H1 (cell line): Measurements from ENCODE around the gene FBXW8. TPM values are rescaled to one million over a fixed set of nuclear protein-coding genes. Genes with fewer than 3 reads are reported as not detected.

ENCODE experiments used
- CTCF ChIA-PET: fragments of 300-600 bp; sonication (Branson Sonifier 250); formaldehyde crosslinking; loops from one replicate; lab custom pipeline; 2021; ENCODE audit not compliant: partially characterized antibody; lab: Charles Lee
- POLR2A ChIA-PET: fragments of 300-600 bp; sonication (Branson Sonifier 250); formaldehyde crosslinking; loops from one replicate; lab custom pipeline; 2021; ENCODE audit warnings: inconsistent platforms; ENCODE audit not compliant: partially characterized antibody; lab: Charles Lee
- DNase-seq, 2 experiments: peaks; one replicate each; pipeline versions ENCODE4 v3.0.0 to v3.0.0-alpha.2; 2010 to 2022; ENCODE audit warnings: low spot score in 2 of 2, low read depth in 1 of 2, mixed read lengths in 1 of 2
- FAIRE-seq: peaks from 2 replicates; lab custom pipeline; 2011; peaks lifted over from hg19 to GRCh38; lab: Jason Lieb, UNC
- H2AFZ ChIP-seq: 2 replicates; pipeline ENCODE4 v1.8.1; 2012; ENCODE audit warnings: low read length, inconsistent platforms
- H2AK5ac ChIP-seq: 2 replicates; pipeline ENCODE4 v1.6.1; 2013; ENCODE audit warnings: low read depth, low read length
- H2BK120ac ChIP-seq: replicated peaks from 2 replicates; pipeline ENCODE3; 2013; ENCODE audit warnings: low read depth, low read length, inconsistent platforms
- H2BK12ac ChIP-seq: 2 replicates; pipeline ENCODE4 v1.6.1; 2013; ENCODE audit warnings: low read depth, low read length
- H2BK15ac ChIP-seq: 2 replicates; pipeline ENCODE4 v1.6.1; 2013; ENCODE audit warnings: low read length
- H2BK20ac ChIP-seq: 2 replicates; pipeline ENCODE4 v1.6.1; 2013; ENCODE audit warnings: low read length
- H2BK5ac ChIP-seq: 2 replicates; pipeline ENCODE4 v1.6.1; 2013; ENCODE audit warnings: low read depth, low read length
- H3K14ac ChIP-seq: 2 replicates; pipeline ENCODE4 v1.6.1; 2013; ENCODE audit warnings: inconsistent platforms; ENCODE audit not compliant: insufficient read length
- H3K18ac ChIP-seq: 2 replicates; pipeline ENCODE4 v1.6.1; 2013; ENCODE audit warnings: low read length; ENCODE audit errors: extremely low read depth
- H3K23ac ChIP-seq: 2 replicates; pipeline ENCODE4 v1.6.1; 2013; ENCODE audit warnings: inconsistent platforms; ENCODE audit not compliant: insufficient read length
- H3K23me2 ChIP-seq: 2 replicates; pipeline ENCODE4 v1.6.1; 2013; ENCODE audit warnings: low read depth, low read length
- H3K27ac ChIP-seq: 2 replicates; pipeline ENCODE4 v1.6.1; 2011; ENCODE audit warnings: low read depth, low read length, inconsistent platforms
- H3K27me3 ChIP-seq, 4 experiments: replicated peaks in 1 of 4; 1 replicate in 1 of 4; 2 replicates in 3 of 4; pipeline versions ENCODE4 v1.6.1 to v1.8.1; 2011 to 2013; ENCODE audit warnings: low read length in 3 of 4, mild to moderate bottlenecking in 3 of 4, inconsistent platforms in 2 of 4, mixed read lengths in 2 of 4, moderate library complexity in 1 of 4; ENCODE audit not compliant: control insufficient read depth in 3 of 4, insufficient read depth in 3 of 4; ENCODE audit errors: extremely low read depth in 1 of 4
- H3K36me3 ChIP-seq, 4 experiments: 2 replicates each; pipeline versions ENCODE4 v1.6.1 to v1.8.1; 2011 to 2013; ENCODE audit warnings: mild to moderate bottlenecking in 4 of 4, low read length in 3 of 4, moderate library complexity in 2 of 4, control low read depth in 1 of 4, inconsistent platforms in 1 of 4; ENCODE audit not compliant: insufficient read depth in 4 of 4, control insufficient read depth in 2 of 4
- H3K4ac ChIP-seq: replicated peaks from 2 replicates; pipeline ENCODE3; 2013; ENCODE audit warnings: low read length, low read depth, mixed read lengths, inconsistent platforms; ENCODE audit not compliant: insufficient read length
- H3K4me1 ChIP-seq, 4 experiments: replicated peaks in 1 of 4; 1 replicate in 1 of 4; 2 replicates in 3 of 4; pipeline versions ENCODE4 v1.6.1 to v1.8.1; 2011 to 2013; ENCODE audit warnings: low read length in 3 of 4, inconsistent platforms in 2 of 4, mixed read lengths in 1 of 4; ENCODE audit not compliant: insufficient read depth in 4 of 4, control insufficient read depth in 3 of 4
- H3K4me2 ChIP-seq, 2 experiments: 2 replicates each; pipeline versions ENCODE4 v1.6.1 to v1.8.1; 2011 to 2013; ENCODE audit warnings: low read depth in 2 of 2, low read length in 2 of 2, control low read depth in 1 of 2, inconsistent platforms in 1 of 2, mild to moderate bottlenecking in 1 of 2; ENCODE audit not compliant: insufficient read depth in 1 of 2
- H3K4me3 ChIP-seq, 4 experiments: fragments of 200-600, 300-600 bp in 1 of 4; sonication (generic), shearing (Covaris generic), sonication (Bioruptor Twin) in 1 of 4; 2 replicates each; pipeline versions ENCODE4 v1.5.1 to v1.8.1; 2011 to 2016; ENCODE audit warnings: low read length in 4 of 4, low read depth in 3 of 4, control low read depth in 2 of 4, inconsistent platforms in 2 of 4, mild to moderate bottlenecking in 2 of 4, mixed read lengths in 1 of 4, moderate library complexity in 1 of 4; ENCODE audit not compliant: insufficient read depth in 2 of 4; ENCODE audit errors: extremely low read depth in 1 of 4
- H3K56ac ChIP-seq: replicated peaks from 2 replicates; pipeline ENCODE3; 2013; ENCODE audit warnings: low read depth, mild to moderate bottlenecking, mixed read lengths, low read length, inconsistent platforms; ENCODE audit not compliant: insufficient read length
- H3K79me1 ChIP-seq: 2 replicates; pipeline ENCODE4 v1.6.1; 2013; ENCODE audit warnings: low read depth, low read length, control low read depth
- H3K79me2 ChIP-seq, 2 experiments: 2 replicates each; pipeline versions ENCODE4 v1.6.1 to v1.8.1; 2012 to 2013; ENCODE audit warnings: low read length in 2 of 2, mild to moderate bottlenecking in 2 of 2, inconsistent platforms in 1 of 2; ENCODE audit not compliant: insufficient read depth in 2 of 2, control insufficient read depth in 1 of 2
- H3K9ac ChIP-seq, 4 experiments: replicated peaks in 1 of 4; 1 replicate in 1 of 4; 2 replicates in 3 of 4; pipeline versions ENCODE4 v1.6.1 to v1.8.1; 2011 to 2013; ENCODE audit warnings: low read depth in 3 of 4, low read length in 3 of 4, control low read depth in 2 of 4, mild to moderate bottlenecking in 2 of 4, moderate library complexity in 2 of 4, inconsistent platforms in 1 of 4; ENCODE audit errors: extremely low read depth in 1 of 4
- H3K9me3 ChIP-seq, 2 experiments: 2 replicates each; pipeline versions ENCODE4 v1.6.1 to v1.8.1; 2012 to 2013; ENCODE audit warnings: mild to moderate bottlenecking in 2 of 2, moderate library complexity in 2 of 2, control low read depth in 1 of 2, inconsistent platforms in 1 of 2, low read depth in 1 of 2, low read length in 1 of 2, mixed read lengths in 1 of 2; ENCODE audit not compliant: insufficient read depth in 2 of 2
- H4K20me1 ChIP-seq, 2 experiments: replicated peaks in 1 of 2; 2 replicates each; pipeline versions ENCODE3 to v1.8.1; 2011 to 2013; ENCODE audit warnings: inconsistent platforms in 2 of 2, low read length in 2 of 2, mild to moderate bottlenecking in 1 of 2; ENCODE audit not compliant: insufficient read depth in 2 of 2, control insufficient read depth in 1 of 2
- H4K5ac ChIP-seq: 2 replicates; pipeline ENCODE4 v1.6.1; 2013; ENCODE audit warnings: low read length, low read depth, mixed read lengths, inconsistent platforms; ENCODE audit not compliant: insufficient read length
- H4K8ac ChIP-seq: 2 replicates; pipeline ENCODE4 v1.8.0; 2013; ENCODE audit warnings: mild to moderate bottlenecking, moderate library complexity, low read length, inconsistent platforms; ENCODE audit not compliant: insufficient read depth; ENCODE audit errors: extremely low read depth
- H4K91ac ChIP-seq: replicated peaks from 2 replicates; pipeline ENCODE3; 2013; ENCODE audit warnings: low read length, mixed read lengths, inconsistent platforms; ENCODE audit not compliant: insufficient read length
- EZH2 ChIP-seq: fragments of 200-600 bp; sonication (generic); IDR thresholded peaks from 2 replicates; pipeline ENCODE4 v1.7.1; 2012; ENCODE audit warnings: low read depth, mild to moderate bottlenecking, moderate library complexity, low read length, inconsistent platforms; ENCODE audit not compliant: severe bottlenecking
- SIX5 ChIP-seq: IDR thresholded peaks from 2 replicates; pipeline ENCODE4 v1.6.1; 2011; ENCODE audit warnings: mild to moderate bottlenecking, low read depth, low read length
- SP2 ChIP-seq: IDR thresholded peaks from 2 replicates; pipeline ENCODE4 v1.6.1; 2012; ENCODE audit warnings: mild to moderate bottlenecking, low read length, inconsistent platforms
- SUZ12 ChIP-seq: fragments of 200-600 bp; sonication (generic); IDR thresholded peaks from 2 replicates; pipeline ENCODE4 v1.6.1; 2012; ENCODE audit warnings: mild to moderate bottlenecking, inconsistent platforms, low read length, moderate library complexity, mixed read lengths
- WGBS, 2 experiments: shearing (Covaris generic) in 1 of 2; methylation state at CpG; one replicate each; pipeline versions ENCODE4 v1.1.6 to v1.1.7; 2013 to 2015; ENCODE audit warnings: low lambda C conversion rate in 2 of 2, mixed read lengths in 2 of 2, inconsistent platforms in 1 of 2, low coverage in 1 of 2, missing lambda C conversion rate in 1 of 2; ENCODE audit not compliant: insufficient replicate concordance in 2 of 2, insufficient coverage in 1 of 2, insufficient read length in 1 of 2; ENCODE audit errors: extremely low coverage in 1 of 2, missing lambda C conversion rate in 1 of 2; 5-methylcytosine and 5-hydroxymethylcytosine counted together
- polyA plus RNA-seq, 7 experiments: library from polyadenylated mRNA; depleted of rRNA in 3 of 7; stranded (reverse) in 5 of 7; unstranded in 2 of 7; fragments of >200 nt in 5 of 7; fragments of 200-250 nt in 2 of 7; gene quantifications; 1 replicate in 5 of 7; 2 replicates in 1 of 7; 4 replicates in 1 of 7; pipeline versions ENCODE4 v1.2.1 to v1.2.3, GENCODE V29; 2011 to 2013; ENCODE audit warnings: missing spikeins in 2 of 7, mixed read lengths in 2 of 7
- total RNA-seq: library from RNA; stranded (reverse); fragmentation: NEBNext Ultra II Directional; extraction: Animal tissue kit (Norgen Biotek cat#: 25700); gene quantifications from 2 replicates; pipeline ENCODE4 v1.2.1, GENCODE V29; 2021

The FBXW8 gene
- total and polyA plus RNA-seq, 2 of the 8 experiments (the other 6 are each of a cell fraction or from before 2014, with no cell fraction given): 15.8 to 16.0 TPM

DNA sequence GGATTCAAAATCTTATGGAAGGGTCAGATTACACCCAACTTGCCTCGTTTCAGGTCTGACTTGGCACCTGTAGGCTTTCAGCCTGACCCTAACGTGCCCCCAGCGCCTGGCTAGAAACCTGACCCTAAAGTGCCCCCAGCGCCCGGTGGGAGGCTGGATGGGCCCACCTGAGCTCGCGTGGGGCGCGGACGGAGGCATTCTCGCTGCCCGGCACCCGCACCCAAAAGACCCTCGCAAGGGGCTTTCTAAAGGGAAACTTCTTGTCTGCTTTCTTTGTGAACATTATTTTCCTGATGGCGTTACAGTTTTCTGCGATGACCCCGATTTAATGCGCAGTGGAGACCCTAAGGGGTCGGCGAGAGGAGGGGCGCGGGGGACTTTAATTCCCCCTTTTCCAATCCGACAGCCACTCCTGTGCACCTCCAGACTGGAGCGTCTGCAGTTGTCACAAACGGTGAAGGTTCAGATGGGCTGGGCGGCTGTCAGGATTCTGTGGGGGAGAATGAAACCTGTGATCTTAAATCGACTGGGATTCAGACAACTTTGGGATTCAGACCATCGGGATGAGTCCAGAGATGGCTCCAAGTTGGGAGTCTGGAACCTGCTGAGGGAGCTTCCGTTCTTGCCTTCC lies 28.8 kb upstream of the FBXW8 start:
- peak overlapping the region; percentile 56 to 89 (median 69) for H3K4me3 ChIP-seq
- WGBS, 2 experiments: 7% methylated on average over 26 of the region's 29 CpGs; no CpG with 5 or more reads in 1 of the 2 experiments
- peak overlapping the region in 3 of 4 experiments; percentile 26 to 54 (median 45); a peak in 2 of 7 replicates for H3K9ac ChIP-seq
- no peaks in the 10 kb centered on the region for H3K9me3 ChIP-seq
- H2AK5ac ChIP-seq: no peak overlapping the region
- peaks cover 0 to 4% (median 0%) of the 10 kb centered on the region in 4 experiments; a peak in 1 of 8 replicates for H3K36me3 ChIP-seq
- 0 out of 2 replicates have a peak overlapping the region, but pooled peaks have one; percentile 94 for H2AFZ ChIP-seq
- no peak overlapping the region for H2BK120ac ChIP-seq
- H3K23me2 ChIP-seq: peaks cover 26% of the 10 kb centered on the region; the same call in 1 of the 2 replicates
- H3K18ac ChIP-seq: peak overlapping the region; percentile 71; the same call in 1 of the 2 replicates
- peaks cover 4 to 5% of the 10 kb centered on the region in 2 experiments for H4K20me1 ChIP-seq
- H2BK20ac ChIP-seq: no peak overlapping the region
- ChIA-PET CTCF (interaction anchor here (0.6 to 2.5 kb wide), 28 partner anchors 8 to 230 kb away, joined by 3 to 15 read pairs (median 3); no protein-coding TSS in a partner anchor), POLR2A (interaction anchor here (0.6 to 3.7 kb wide), 6 partner anchors 19 to 987 kb away, joined by 3 to 17 read pairs (median 3); partner anchors contain the start of gene FBXW8)
- H3K79me1 ChIP-seq: no peaks in the 10 kb centered on the region
- peaks cover 43 to 64% (median 57%) of the 10 kb centered on the region in 4 experiments for H3K27me3 ChIP-seq
- no peak overlapping the region for H4K5ac ChIP-seq
- no peak for DNase-seq
- no peak overlapping the region for H2BK12ac ChIP-seq
- TF ChIP-seq SP2: no peak
- TF ChIP-seq SIX5: no peak
- peak; percentile 73; the same call in 1 of the 2 replicates for TF ChIP-seq SUZ12
- TF ChIP-seq EZH2: peak; percentile 77
- H3K14ac ChIP-seq: no peak overlapping the region
- no peak overlapping the region for H2BK15ac ChIP-seq
- H3K27ac ChIP-seq: no peak overlapping the region
- peak overlapping the region; percentile 97 to 98 for H3K4me2 ChIP-seq
- no peak overlapping the region for H3K23ac ChIP-seq
- no peak overlapping the region for H4K91ac ChIP-seq
- H3K56ac ChIP-seq: no peak overlapping the region
- H3K4me1 ChIP-seq: peaks cover 6 to 17% (median 9%) of the 10 kb centered on the region in 4 experiments
- H3K4ac ChIP-seq: no peak overlapping the region
- FAIRE-seq: no peak
- H3K79me2 ChIP-seq: no peaks in the 10 kb centered on the region
- no peak overlapping the region for H4K8ac ChIP-seq
- no peak overlapping the region for H2BK5ac ChIP-seq
